ENCODE results near the gene B4GALNT4. TPM values are rescaled to one million over a fixed set of nuclear protein-coding genes. Genes with fewer than 3 reads are reported as not detected.

The B4GALNT4 gene
- total RNA-seq, 3 donors from 2014 or later (not counting 1 experiment from before 2014, with no cell fraction given), result 0.66 to 1.5 (median 1.5) TPM

- H3K36me3 ChIP-seq (ENCODE audit: control insufficient read depth, insufficient read depth, low read length), result no peaks in the 10 kb centered on the region
- intact Hi-C loops (cut with micrococcal nuclease), result no loop called here
- no peak for ATAC-seq
- H3K4me3 ChIP-seq (ENCODE audit: low read length), result no peak overlapping the region
- H3K4me1 ChIP-seq (ENCODE audit: control insufficient read depth, insufficient read depth, low read length), result peaks cover 28% of the 10 kb centered on the region
- H3K27ac ChIP-seq (ENCODE audit: low read length), result no peak overlapping the region
- DNase-seq, result no peak
- no peaks in the 10 kb centered on the region for H3K27me3 Mint-ChIP-seq (ENCODE audit: low read depth in 2 of 2)
- H3K9me3 Mint-ChIP-seq, result no peaks in the 10 kb centered on the region
- no peaks in the 10 kb centered on the region for H3K9me3 ChIP-seq (ENCODE audit: control insufficient read depth, insufficient read depth, low read length)
- no peaks in the 10 kb centered on the region for H3K36me3 Mint-ChIP-seq
- WGBS (ENCODE audit: insufficient coverage), result 94% methylated on average over 1 of the region's 2 CpGs
- TF ChIP-seq, protein P1, sequence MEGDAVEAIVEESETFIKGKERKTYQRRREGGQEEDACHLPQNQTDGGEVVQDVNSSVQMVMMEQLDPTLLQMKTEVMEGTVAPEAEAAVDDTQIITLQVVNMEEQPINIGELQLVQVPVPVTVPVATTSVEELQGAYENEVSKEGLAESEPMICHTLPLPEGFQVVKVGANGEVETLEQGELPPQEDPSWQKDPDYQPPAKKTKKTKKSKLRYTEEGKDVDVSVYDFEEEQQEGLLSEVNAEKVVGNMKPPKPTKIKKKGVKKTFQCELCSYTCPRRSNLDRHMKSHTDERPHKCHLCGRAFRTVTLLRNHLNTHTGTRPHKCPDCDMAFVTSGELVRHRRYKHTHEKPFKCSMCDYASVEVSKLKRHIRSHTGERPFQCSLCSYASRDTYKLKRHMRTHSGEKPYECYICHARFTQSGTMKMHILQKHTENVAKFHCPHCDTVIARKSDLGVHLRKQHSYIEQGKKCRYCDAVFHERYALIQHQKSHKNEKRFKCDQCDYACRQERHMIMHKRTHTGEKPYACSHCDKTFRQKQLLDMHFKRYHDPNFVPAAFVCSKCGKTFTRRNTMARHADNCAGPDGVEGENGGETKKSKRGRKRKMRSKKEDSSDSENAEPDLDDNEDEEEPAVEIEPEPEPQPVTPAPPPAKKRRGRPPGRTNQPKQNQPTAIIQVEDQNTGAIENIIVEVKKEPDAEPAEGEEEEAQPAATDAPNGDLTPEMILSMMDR (IDR thresholded peaks at IDR 0.05), result no peak
- no peaks in the 10 kb centered on the region for H3K27me3 ChIP-seq (ENCODE audit: control insufficient read depth, insufficient read depth, low read length)
- no peak overlapping the region for H3K4me3 Mint-ChIP-seq
- H3K27ac Mint-ChIP-seq, result no peak overlapping the region
- H3K4me1 Mint-ChIP-seq, result peaks cover 42% of the 10 kb centered on the region in 2 donors
Measured at GRCh38 chr11:339963-340362, 29.3 kb upstream of the B4GALNT4 start.

GRCh38 chr11:340539-341512, 28.5 kb upstream of the B4GALNT4 start:
- Histone ChIP-seq H3K36me3 (ENCODE audit: control insufficient read depth, insufficient read depth, low read length) (no peaks in the 10 kb centered on the region), H3K4me1 (ENCODE audit: control insufficient read depth, insufficient read depth, low read length) (peaks cover 20% of the 10 kb centered on the region), H3K27ac (ENCODE audit: low read length) (no peak overlapping the region), H3K9me3 (ENCODE audit: control insufficient read depth, insufficient read depth, low read length) (no peaks in the 10 kb centered on the region), H3K4me3 (ENCODE audit: low read length) (no peak overlapping the region), H3K27me3 (ENCODE audit: control insufficient read depth, insufficient read depth, low read length) (no peaks in the 10 kb centered on the region)
- intact Hi-C loops (cut with micrococcal nuclease), result no loop called here
- WGBS (ENCODE audit: insufficient coverage), result 71% methylated on average over 3 of the region's 5 CpGs
- Mint-ChIP-seq H3K36me3 (no peaks in the 10 kb centered on the region), H3K4me1 (peaks cover 36 to 42% of the 10 kb centered on the region in 2 donors), H3K27ac (peak overlapping the region; percentile 21 to 23), H3K4me3 (no peak overlapping the region), H3K9me3 (no peaks in the 10 kb centered on the region), H3K27me3 (ENCODE audit: low read depth in 2 of 2) (no peaks in the 10 kb centered on the region)
- no peak for ATAC-seq
- DNase-seq, result no peak
- TF ChIP-seq, protein P1 (IDR thresholded peaks at IDR 0.05), result peak; percentile 11

GRCh38 chr11:342328-342727, 27.0 kb upstream of the B4GALNT4 start:
- H3K4me3 Mint-ChIP-seq, result no peak overlapping the region
- no peaks in the 10 kb centered on the region for H3K9me3 Mint-ChIP-seq
- Histone ChIP-seq H3K27me3 (ENCODE audit: control insufficient read depth, insufficient read depth, low read length) (no peaks in the 10 kb centered on the region), H3K36me3 (ENCODE audit: control insufficient read depth, insufficient read depth, low read length) (no peaks in the 10 kb centered on the region), H3K9me3 (ENCODE audit: control insufficient read depth, insufficient read depth, low read length) (no peaks in the 10 kb centered on the region), H3K4me3 (ENCODE audit: low read length) (no peak overlapping the region), H3K4me1 (ENCODE audit: control insufficient read depth, insufficient read depth, low read length) (peaks cover 12% of the 10 kb centered on the region), H3K27ac (ENCODE audit: low read length) (no peak overlapping the region)
- no peak for DNase-seq
- no peak for ATAC-seq
- H3K27me3 Mint-ChIP-seq (ENCODE audit: low read depth in 2 of 2), result no peaks in the 10 kb centered on the region
- H3K27ac Mint-ChIP-seq, result peak overlapping the region; percentile 2 to 21
- WGBS (ENCODE audit: insufficient coverage), result 69% methylated on average over 3 of the region's 3 CpGs
- TF ChIP-seq, protein P1 (IDR thresholded peaks at IDR 0.05), result no peak
- intact Hi-C loops (cut with micrococcal nuclease), result no loop called here
- H3K4me1 Mint-ChIP-seq, result peaks cover 24 to 30% of the 10 kb centered on the region in 2 donors
- no peaks in the 10 kb centered on the region for H3K36me3 Mint-ChIP-seq
